ENCODE measurements around the gene SYF2.
"Not testable (repeated sequence)": the region's sequence is repeated elsewhere in the genome, so short reads cannot be mapped to it uniquely, and the experiment has no call there.

The SYF2 gene

DNA sequence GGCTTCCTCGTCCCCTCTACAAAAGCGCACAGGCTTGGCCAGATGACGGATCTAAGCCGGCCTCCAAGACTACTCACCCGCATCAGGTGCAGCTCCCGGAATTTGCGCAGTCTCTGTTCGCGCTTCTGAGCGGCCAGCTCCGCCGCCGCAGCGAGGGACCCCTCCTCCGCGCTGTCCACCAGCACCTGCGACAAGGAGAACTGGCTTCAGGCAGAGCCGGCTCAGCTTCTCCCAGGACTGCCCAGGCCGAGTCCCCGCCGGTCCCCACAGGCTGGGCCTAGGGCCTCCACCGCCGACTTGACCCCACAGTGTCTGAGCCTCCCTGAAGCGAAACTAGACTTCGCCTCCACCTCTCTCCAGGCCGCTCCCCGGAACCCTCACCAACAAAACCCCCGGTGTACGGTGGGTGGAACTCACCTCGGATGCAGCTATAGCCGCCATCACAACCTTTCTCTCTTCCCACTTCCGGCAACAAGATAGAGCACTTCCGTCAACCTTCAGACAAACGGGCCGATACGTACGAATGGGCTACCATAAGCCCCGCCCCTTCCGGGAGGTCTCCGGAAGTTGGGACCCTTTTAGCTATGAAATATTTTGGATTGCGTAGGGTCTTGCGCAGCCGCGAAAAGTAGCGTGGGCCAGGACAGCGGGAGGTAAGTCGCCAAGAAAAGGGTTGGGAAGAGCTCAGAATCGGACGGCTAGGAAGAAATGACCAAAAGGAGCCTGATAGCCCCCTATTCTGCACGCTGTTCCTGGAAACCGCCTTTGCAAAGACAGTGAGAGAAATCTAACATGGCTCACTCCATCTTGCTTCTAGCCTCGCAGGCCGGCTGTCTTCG lies at the start of gene SYF2:
SYF2 (minus strand) TSS at position 476 of the 839 bp plus-strand sequence; CDS start at position 441, 35 bp downstream.
- DNase-seq (ENCODE audit: low read depth, low spot score) = peak; percentile 88

GRCh38 chr1:25279693-25280111 lies 47.4 kb upstream of the SYF2 start:
- DNase-seq (ENCODE audit: low read depth, low spot score) = not testable (repeated sequence)

DNA sequence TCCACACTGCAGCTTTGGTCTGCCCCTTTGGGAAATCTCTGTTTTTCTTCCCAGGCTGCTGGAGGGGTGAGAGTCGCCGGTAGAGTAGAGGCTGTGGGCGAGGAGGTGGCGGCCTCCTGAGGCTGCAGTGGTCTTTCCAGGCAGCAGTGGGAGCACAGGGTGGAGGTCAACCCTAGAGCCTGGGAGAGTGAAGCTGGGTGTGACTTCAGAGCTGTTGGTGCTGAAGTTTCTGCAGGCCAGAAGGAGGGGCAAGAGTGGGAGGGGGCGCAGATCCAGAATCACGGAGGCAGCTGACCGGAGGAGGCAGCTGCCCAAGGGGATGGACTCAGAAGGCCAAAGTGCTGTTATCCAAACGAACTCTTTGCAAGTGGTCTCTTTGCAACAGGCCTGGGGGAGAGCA lies 46.5 kb upstream of the SYF2 start:
- DNase-seq (ENCODE audit: low read depth, low spot score) = not testable (repeated sequence)

GRCh38 chr1:25278358-25278757 lies 46.1 kb upstream of the SYF2 start:
- not testable (repeated sequence) for DNase-seq (ENCODE audit: low read depth, low spot score)

GRCh38 chr1:25277295-25277694 lies 45.0 kb upstream of the SYF2 start:
- not testable (repeated sequence) for DNase-seq (ENCODE audit: low read depth, low spot score)

DNA sequence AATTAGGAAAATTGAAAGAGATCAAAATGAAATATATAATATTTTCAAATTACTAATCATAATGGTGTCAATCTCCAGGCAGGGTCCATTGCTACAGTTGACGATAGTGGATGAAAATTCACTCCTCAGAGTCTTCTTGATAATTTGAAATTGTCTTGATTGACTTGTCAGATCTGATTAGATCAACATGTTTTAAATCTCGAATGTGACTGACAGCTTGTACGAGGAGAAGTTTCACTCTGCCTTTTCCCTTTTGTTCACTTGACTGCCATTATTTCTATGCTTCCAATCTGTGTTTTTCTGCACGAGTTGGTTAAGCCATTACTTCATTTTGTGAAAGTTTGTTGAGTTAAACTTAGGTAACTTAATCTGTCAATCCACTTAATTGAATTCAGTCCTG lies 43.3 kb upstream of the SYF2 start:
- DNase-seq (ENCODE audit: low read depth, low spot score) = not testable (repeated sequence)

DNA sequence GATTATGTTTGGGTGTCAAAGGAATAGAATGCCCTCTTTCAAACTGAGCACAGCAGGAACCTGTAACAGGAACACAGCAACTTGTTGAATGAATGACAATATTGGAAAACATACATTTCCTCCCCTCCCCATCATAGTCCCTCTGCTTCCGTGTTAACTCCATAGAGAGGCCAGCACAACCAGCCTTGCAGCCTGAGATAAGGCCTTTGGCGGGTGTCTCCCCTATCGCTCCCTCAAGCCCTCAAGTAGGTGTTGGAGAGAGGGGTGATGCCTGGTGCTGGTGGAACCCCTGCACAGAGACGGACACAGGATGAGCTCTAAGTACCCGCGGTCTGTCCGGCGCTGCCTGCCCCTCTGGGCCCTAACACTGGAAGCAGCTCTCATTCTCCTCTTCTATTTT lies 39.9 kb upstream of the SYF2 start, which contains the start of gene RHD:
RHD (plus strand) TSS at position 272 of the 400 bp plus-strand sequence; CDS start at position 311, 39 bp downstream.
- DNase-seq (ENCODE audit: low read depth, low spot score) = not testable (repeated sequence)

GRCh38 chr1:25268143-25268760 lies 36.0 kb upstream of the SYF2 start:
- DNase-seq (ENCODE audit: low read depth, low spot score) = not testable (repeated sequence)

DNA sequence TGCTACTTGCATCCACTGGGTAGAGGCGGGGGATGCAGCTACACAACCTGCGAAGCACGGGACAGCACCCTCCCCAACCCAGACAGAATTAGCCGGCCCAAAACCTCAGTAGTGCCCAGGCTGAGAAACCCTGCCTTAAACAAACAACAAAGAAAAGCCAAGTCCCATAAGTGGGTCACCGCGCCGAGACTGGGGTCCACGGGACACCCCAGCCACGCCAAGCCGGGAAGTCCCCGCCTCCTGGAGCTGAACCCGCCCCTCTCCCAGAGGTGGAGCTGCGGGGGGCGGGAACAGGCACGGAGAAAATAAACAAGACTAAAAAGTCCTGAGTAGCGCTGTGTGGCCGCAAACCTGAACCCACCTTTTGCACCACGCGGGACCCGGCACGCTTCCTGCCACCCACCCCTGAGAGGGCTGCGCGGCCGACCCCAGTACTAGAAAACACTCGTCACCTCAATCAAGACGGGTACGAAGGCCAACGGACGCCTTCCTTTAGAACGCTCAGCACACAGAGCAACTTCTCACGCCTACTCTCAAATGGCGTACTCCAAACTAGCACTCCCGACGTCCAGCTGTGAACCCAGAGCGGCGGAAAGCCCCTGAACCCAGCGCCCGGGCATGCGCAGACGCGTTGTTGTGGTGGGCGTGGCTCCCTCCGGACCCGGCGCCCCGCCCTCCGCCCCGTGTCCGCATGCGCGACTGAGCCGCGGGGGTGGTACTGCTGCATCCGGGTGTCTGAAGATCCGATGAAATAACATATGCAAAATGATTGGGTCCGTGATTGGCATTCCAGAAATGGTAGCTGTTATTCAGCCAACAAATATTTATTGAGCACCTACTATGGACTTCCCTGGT lies 35.2 kb upstream of the SYF2 start:
- DNase-seq (ENCODE audit: low read depth, low spot score) = not testable (repeated sequence)

GRCh38 chr1:25266554-25267287 lies 34.4 kb upstream of the SYF2 start:
- not testable (repeated sequence) for DNase-seq (ENCODE audit: low read depth, low spot score)

- not testable (repeated sequence) for DNase-seq (ENCODE audit: low read depth, low spot score)
These were observed 28.0 kb upstream of the SYF2 start for GRCh38 chr1:25260336-25260735.

- not testable (repeated sequence) for DNase-seq (ENCODE audit: low read depth, low spot score)
These were observed 27.5 kb upstream of the SYF2 start for GRCh38 chr1:25259813-25260212.

DNA sequence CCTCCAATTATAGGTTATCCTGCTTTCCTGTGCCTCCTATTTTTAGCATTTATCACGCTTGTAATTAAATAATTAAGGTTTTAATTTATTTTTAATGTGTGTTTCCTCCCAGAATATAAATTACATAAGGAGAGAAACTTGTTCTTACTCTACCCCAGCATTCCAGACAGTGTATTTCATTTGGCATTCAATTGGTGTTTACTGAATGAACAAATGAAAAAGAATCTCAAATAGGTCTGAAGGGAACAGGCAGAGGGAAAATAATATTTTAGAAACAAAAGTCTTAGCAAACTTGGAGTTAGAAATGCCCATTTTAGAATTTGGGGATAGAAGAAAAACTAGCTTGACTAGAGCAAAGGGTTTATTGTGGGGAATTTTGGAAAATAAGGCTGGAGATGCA lies 24.9 kb upstream of the SYF2 start:
- no peak for DNase-seq (ENCODE audit: low read depth, low spot score)

DNA sequence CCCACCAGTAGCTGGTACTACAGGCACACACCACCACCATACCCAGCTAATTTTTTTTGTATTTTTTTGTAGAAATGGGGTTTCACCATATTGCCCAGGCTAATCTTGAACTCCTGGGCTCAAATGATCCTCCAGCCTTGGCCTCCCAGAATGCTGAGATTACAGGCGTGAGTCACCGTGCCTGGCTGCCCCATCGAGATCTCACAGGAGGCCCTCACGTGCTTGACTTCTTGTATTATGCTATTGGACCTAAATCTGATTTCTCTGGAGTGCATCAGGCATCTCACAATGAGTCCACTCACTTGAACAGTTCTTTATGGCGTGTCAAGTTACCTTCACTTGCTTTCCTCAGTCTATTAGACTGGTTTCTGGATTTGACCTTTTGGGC lies 24.3 kb upstream of the SYF2 start:
- no peak for DNase-seq (ENCODE audit: low read depth, low spot score)

DNA sequence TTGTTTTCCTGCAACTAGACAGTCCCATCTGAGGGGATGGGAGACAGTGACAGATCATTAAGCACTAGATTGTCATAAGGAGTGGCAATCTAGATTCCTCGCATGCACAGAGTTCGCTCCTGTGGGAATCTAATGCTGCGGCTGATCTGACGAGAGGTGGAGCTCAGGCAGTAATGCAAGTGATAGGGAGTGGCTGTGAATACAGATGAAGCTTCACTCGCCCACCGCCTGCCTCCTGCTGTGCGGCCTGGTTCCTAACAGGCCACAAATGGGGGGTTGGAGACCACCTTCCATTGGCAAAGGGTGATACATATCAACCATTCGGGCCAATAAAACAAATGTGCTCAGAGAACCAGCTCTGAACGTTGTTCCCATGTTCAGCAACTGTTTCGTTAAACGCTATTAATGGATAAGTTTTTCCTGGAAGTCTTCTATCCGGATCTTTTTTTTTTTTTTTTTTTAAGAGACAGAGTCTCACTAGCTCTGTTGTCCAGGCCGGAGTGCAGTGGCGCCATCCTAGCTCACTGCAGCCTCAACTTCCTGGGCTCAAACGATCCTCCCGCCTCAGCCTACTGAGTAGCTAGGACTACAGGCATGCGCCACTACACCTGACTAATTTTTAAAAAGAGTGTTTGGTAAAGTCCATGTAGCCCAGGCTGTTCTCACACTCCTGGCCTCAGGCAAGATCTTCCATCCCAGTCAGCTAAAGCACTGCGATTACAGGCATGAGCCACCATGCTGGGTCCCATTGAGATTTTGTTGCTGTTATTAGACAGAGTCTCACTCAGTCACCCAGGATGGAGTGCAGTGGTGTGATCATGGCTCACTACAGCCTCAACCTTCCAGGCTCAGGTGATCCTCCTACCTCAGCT lies 23.6 kb upstream of the SYF2 start:
- DNase-seq (ENCODE audit: low read depth, low spot score) = no peak

DNA sequence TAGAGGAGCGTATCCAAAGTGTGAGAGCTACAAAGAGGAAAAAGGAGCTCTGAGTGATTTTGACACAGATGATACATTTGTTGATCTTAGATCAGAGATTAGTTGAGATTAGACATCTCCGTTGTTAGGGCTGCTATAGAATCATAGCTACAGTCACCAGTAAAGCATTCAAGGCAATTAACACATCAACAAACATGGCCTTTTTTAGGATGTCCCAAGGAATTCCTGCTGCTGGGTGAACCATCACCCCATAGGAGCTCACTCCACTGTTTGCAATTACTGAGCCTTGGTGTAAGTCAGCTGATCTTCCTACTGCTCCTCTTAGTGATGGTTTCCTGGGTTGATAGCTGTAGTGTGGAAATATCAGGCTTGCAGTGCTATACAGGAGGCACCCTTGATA lies 21.6 kb upstream of the SYF2 start:
- DNase-seq (ENCODE audit: low read depth, low spot score) = no peak

DNA sequence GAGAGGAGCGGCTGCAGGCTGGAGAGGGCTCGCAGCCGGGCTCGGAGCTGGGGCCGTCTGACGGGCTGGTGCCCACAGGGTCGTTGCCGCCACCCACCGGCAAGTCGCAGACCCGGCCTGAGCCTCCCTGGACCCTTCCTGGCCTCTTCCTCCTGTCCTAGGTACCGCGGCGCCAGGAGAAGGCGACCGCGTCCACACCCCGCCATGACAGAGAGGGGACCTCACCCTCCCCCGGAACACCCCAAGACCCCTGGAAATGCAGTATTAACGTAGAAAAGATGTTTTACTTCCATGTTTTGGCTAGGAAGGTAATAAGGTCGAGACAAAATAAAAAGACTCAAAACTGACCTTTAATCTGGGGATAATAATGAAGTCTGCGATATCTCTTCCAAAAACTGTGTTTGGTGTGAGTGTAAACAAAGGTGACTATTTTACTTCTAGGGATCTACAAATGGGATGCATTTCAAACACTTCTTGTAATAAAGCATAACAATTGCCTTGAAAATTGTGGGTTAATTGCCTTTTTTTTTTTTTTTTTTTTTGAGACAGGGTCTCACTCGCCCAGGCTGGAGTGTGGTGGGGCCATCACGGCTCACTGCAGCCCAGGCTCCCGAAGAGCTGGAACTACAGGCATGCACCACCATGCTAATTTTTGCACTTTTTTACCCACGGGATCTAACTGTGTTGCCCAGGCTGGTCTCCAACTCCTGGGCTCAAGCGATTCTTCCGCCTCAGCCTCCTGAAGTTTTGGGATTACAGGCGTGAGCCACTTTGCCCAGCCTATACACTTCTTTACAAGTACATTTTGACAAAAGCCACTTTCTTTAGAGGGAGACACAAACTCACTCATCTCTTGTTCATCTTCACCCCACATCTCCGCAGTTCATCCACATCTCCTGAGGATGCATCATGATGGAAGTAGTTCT lies 15.8 kb upstream of the SYF2 start:
- peak; percentile 52 for DNase-seq (ENCODE audit: low read depth, low spot score)

GRCh38 chr1:25247024-25247828 lies 14.9 kb upstream of the SYF2 start, which contains the start of gene RSRP1:
TSS of gene RSRP1 (minus strand) at chr1:25247454. CDS start at chr1:25246963, 491 bp downstream.
- DNase-seq (ENCODE audit: low read depth, low spot score) = peak; percentile 82
